EL (cell line): ENCODE results near the gene CHKA.

Experiments used
- DNase-seq: peaks from one replicate; pipeline ENCODE4 v3.0.0-alpha.2; 2016

CHKA gene

GRCh38 chr11:68142441-68143309 is 21.5 kb upstream of the CHKA start:
- DNase-seq = no peak

- no peak for DNase-seq
Observed at GRCh38 chr11:68142028-68142412, 20.8 kb upstream of the CHKA start.

- no peak for DNase-seq
Observed at GRCh38 chr11:68141246-68142027, 20.2 kb upstream of the CHKA start.

GRCh38 chr11:68140496-68141245 is 19.5 kb upstream of the CHKA start:
- no peak for DNase-seq

- no peak for DNase-seq
Observed at GRCh38 chr11:68138237-68138636, 17.0 kb upstream of the CHKA start.

GRCh38 chr11:68137833-68138232 is 16.6 kb upstream of the CHKA start:
- DNase-seq = no peak

GRCh38 chr11:68136866-68137265 is 15.7 kb upstream of the CHKA start:
- no peak for DNase-seq

- no peak for DNase-seq
Observed at GRCh38 chr11:68135161-68135560, 14.0 kb upstream of the CHKA start.

- DNase-seq = no peak
Observed at GRCh38 chr11:68133761-68134160, 12.6 kb upstream of the CHKA start.

- no peak for DNase-seq
Observed at GRCh38 chr11:68130121-68130520, 8.9 kb upstream of the CHKA start.

GRCh38 chr11:68128682-68129327 is 7.6 kb upstream of the CHKA start:
- peak; percentile 67 for DNase-seq

GRCh38 chr11:68127714-68128681 is 6.8 kb upstream of the CHKA start:
- peak; percentile 69 for DNase-seq

GRCh38 chr11:68125164-68125563 is 4.0 kb upstream of the CHKA start:
- no peak for DNase-seq

GRCh38 chr11:68122936-68123539 is 1.9 kb upstream of the CHKA start:
- DNase-seq = no peak

GRCh38 chr11:68120273-68121066 is 718 bp downstream of the CHKA start:
- DNase-seq = peak; percentile 40

- no peak for DNase-seq
Observed at GRCh38 chr11:68118706-68119448, 2.3 kb downstream of the CHKA start.

- no peak for DNase-seq
Observed at GRCh38 chr11:68117853-68118470, 3.2 kb downstream of the CHKA start.

- no peak for DNase-seq
Observed at GRCh38 chr11:68116974-68117373, 4.2 kb downstream of the CHKA start.

- no peak for DNase-seq
Observed at GRCh38 chr11:68116126-68116525, 5.1 kb downstream of the CHKA start.
